KMS-11 (cell line): ENCODE results near the gene KDM7A.

Source experiments
- H2AFZ ChIP-seq: fragments of 200-600 bp; sonication (generic); 2 replicates; pipeline ENCODE4 v1.6.1; 2016; ENCODE audit warnings: antibody characterized with exemption, mixed run types, low read depth
- H3K27ac ChIP-seq: fragments of 200-600 bp; sonication (generic); 2 replicates; pipeline ENCODE4 v1.6.1; 2016; ENCODE audit warnings: mild to moderate bottlenecking, mixed run types
- H3K27me3 ChIP-seq: fragments of 200-600 bp; sonication (generic); 2 replicates; pipeline ENCODE4 v1.6.1; 2017; ENCODE audit warnings: mild to moderate bottlenecking, low read depth, mixed run types, moderate library complexity; ENCODE audit not compliant: insufficient read depth
- H3K36me3 ChIP-seq: fragments of 200-600 bp; sonication (generic); 2 replicates; pipeline ENCODE4 v1.6.1; 2017; ENCODE audit warnings: mild to moderate bottlenecking, mixed run types; ENCODE audit not compliant: insufficient read depth
- H3K4me1 ChIP-seq: fragments of 200-600 bp; sonication (generic); 2 replicates; pipeline ENCODE4 v1.6.1; 2016; ENCODE audit warnings: mild to moderate bottlenecking, low read depth, mixed run types; ENCODE audit not compliant: poor library complexity, severe bottlenecking
- H3K4me2 ChIP-seq: fragments of 200-600 bp; sonication (generic); 2 replicates; pipeline ENCODE4 v1.7.0; 2016; ENCODE audit warnings: mild to moderate bottlenecking, mixed run types
- H3K4me3 ChIP-seq: fragments of 200-600 bp; sonication (generic); IDR thresholded peaks from 2 replicates; pipeline ENCODE4 v1.6.1; 2017; ENCODE audit warnings: low read depth, low read length, mixed read lengths; ENCODE audit not compliant: insufficient read depth
- H3K79me2 ChIP-seq: fragments of 200-600 bp; sonication (generic); 2 replicates; pipeline ENCODE4 v1.6.1; 2016; ENCODE audit warnings: low read depth, mixed run types; ENCODE audit not compliant: insufficient read depth
- H3K9ac ChIP-seq: fragments of 200-600 bp; sonication (generic); 2 replicates; pipeline ENCODE4 v1.6.1; 2016; ENCODE audit warnings: mild to moderate bottlenecking, mixed run types
- H4K20me1 ChIP-seq: fragments of 200-600 bp; sonication (generic); 2 replicates; pipeline ENCODE4 v1.6.1; 2016; ENCODE audit warnings: mild to moderate bottlenecking, mixed run types; ENCODE audit not compliant: insufficient read depth
- TF ChIP-seq, protein P1 (sequence below): fragments of 200-600 bp; sonication (generic); conservative IDR thresholded peaks from 2 replicates; pipeline ENCODE4 v1.6.1; 2017; ENCODE audit warnings: low read depth, mild to moderate bottlenecking, antibody characterized with exemption, low read length, moderate library complexity, mixed read lengths

KDM7A gene

DNA sequence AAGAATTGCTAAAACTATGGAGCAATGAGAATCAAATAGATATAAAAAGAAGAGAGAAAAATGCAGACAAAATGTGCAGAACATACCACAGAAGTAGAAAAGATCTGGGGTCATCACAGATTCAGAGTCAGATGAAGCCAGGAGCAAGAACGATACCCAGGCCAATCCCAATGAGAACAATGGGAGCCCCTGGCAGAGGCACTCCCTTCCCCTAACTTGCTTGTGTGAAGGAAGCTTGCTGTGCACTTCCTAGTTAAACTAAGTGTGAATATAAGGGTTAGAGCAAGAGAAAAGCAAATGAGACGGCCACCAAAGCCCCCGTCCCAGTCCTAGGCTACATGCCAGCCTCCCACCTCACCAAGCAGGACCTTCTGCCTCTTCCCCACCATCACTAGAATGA is 126.7 kb downstream of the KDM7A start:
- Histone ChIP-seq H3K27ac (no peak overlapping the region), H3K79me2 (no peaks in the 10 kb centered on the region), H2AFZ (no peak overlapping the region), H3K9ac (no peak overlapping the region), H3K4me2 (no peak overlapping the region), H3K36me3 (no peaks in the 10 kb centered on the region), H4K20me1 (no peaks in the 10 kb centered on the region), H3K4me1 (peaks cover 17% of the 10 kb centered on the region), H3K27me3 (no peaks in the 10 kb centered on the region), H3K4me3 (no peak overlapping the region)
- TF ChIP-seq, protein P1, sequence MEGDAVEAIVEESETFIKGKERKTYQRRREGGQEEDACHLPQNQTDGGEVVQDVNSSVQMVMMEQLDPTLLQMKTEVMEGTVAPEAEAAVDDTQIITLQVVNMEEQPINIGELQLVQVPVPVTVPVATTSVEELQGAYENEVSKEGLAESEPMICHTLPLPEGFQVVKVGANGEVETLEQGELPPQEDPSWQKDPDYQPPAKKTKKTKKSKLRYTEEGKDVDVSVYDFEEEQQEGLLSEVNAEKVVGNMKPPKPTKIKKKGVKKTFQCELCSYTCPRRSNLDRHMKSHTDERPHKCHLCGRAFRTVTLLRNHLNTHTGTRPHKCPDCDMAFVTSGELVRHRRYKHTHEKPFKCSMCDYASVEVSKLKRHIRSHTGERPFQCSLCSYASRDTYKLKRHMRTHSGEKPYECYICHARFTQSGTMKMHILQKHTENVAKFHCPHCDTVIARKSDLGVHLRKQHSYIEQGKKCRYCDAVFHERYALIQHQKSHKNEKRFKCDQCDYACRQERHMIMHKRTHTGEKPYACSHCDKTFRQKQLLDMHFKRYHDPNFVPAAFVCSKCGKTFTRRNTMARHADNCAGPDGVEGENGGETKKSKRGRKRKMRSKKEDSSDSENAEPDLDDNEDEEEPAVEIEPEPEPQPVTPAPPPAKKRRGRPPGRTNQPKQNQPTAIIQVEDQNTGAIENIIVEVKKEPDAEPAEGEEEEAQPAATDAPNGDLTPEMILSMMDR = no peak

DNA sequence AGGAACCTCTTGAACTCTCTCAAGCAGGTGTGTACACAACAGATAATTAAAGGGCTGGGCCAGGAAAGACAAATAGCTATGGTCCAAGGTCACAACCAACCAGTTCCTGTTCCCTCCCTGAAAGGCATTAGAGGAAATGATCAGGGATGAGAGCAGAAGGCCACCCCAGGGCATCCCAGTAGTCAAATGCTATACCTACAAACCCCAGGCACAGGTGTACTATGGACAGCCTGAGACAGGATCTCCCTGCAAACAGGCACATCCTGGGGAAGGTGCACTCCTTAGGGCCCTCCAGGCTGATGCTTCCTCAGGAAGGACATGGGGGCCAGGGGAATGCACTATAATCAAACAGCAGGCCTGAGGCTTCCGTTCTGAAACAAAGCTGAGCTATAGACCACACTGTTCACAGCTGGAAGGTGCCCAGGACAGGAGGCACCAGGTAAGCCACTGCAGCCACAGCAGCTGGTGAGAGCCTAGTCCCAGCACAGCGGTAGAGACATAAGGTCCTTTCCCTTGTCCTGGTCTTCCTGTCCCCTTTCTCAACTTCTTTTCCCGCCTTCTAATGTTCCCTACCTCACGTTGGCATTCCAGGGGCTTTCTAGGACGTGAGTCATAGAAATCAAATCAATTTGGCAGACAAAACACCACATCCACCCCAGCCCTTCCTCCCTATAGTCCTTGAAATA is 127.3 kb downstream of the KDM7A start:
- Histone ChIP-seq H2AFZ (no peak overlapping the region), H3K4me3 (no peak overlapping the region), H3K27ac (no peak overlapping the region), H3K4me2 (no peak overlapping the region), H3K9ac (no peak overlapping the region), H3K27me3 (no peaks in the 10 kb centered on the region), H3K4me1 (peaks cover 13% of the 10 kb centered on the region), H4K20me1 (no peaks in the 10 kb centered on the region), H3K36me3 (no peaks in the 10 kb centered on the region), H3K79me2 (no peaks in the 10 kb centered on the region)
- TF ChIP-seq, protein P1 = no peak

DNA sequence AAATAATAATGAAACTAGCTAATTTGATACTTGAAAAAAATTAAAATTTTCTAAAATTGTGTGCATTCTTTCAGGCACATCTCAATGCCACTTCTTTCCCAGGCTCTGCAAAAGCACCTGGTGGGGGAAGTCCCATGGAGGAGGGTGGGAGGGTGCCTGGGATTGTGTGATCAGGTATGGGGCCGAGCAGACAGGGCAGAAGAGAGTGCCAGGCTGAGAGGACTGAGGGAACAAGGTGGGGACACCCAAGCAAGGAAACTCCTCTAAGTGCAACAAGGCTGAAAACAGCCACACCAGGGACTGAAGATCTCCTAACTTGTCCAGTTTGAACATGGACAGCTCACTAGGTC is 127.8 kb downstream of the KDM7A start:
- TF ChIP-seq, protein P1 = no peak
- Histone ChIP-seq H3K27me3 (no peaks in the 10 kb centered on the region), H3K4me1 (peaks cover 8% of the 10 kb centered on the region), H3K9ac (no peak overlapping the region), H3K79me2 (no peaks in the 10 kb centered on the region), H2AFZ (no peak overlapping the region), H3K36me3 (no peaks in the 10 kb centered on the region), H3K4me2 (no peak overlapping the region), H3K4me3 (no peak overlapping the region), H3K27ac (no peak overlapping the region), H4K20me1 (no peaks in the 10 kb centered on the region)

DNA sequence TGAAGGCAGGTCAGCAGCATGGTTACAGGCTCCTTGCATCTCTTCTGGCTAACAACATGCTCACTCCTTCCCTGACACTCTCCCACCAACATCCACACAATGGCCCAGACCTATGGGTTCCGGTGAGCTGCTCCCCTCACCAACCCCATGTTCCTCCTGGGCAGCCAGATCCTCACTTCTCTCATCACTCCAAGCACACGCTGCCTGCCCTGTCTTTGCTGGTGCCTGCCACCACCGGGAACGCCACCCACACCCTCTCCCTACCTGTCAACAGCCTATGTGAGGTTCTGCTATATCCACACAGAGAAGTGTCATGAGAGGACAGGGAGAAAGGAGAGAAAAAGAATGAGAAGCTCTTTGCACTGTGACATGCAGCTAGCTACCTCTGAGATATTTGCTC is 128.6 kb downstream of the KDM7A start:
- H3K36me3 ChIP-seq = no peaks in the 10 kb centered on the region
- TF ChIP-seq, protein P1 = no peak

More for the DNA sequence above, 128.6 kb downstream of the KDM7A start:
- H3K27me3 ChIP-seq = no peaks in the 10 kb centered on the region
- H4K20me1 ChIP-seq = no peaks in the 10 kb centered on the region
- H3K4me2 ChIP-seq = no peak overlapping the region
- peaks cover under 1% of the 10 kb centered on the region for H3K4me1 ChIP-seq
- H3K9ac ChIP-seq = no peak overlapping the region
- no peak overlapping the region for H2AFZ ChIP-seq
- no peaks in the 10 kb centered on the region for H3K79me2 ChIP-seq
- no peak overlapping the region for H3K4me3 ChIP-seq
- H3K27ac ChIP-seq = no peak overlapping the region
